Mesodermal cell (in vitro differentiated cells): ENCODE measurements around the gene GTPBP4.

Source experiments
- H3K27ac ChIP-seq: 2 replicates; pipeline ENCODE4 v1.7.0; 2013; ENCODE audit warnings: mild to moderate bottlenecking, low read depth, low read length, moderate library complexity; ENCODE audit not compliant: severe bottlenecking
- H3K36me3 ChIP-seq: 2 replicates; pipeline ENCODE4 v1.7.1; 2013; ENCODE audit warnings: mild to moderate bottlenecking, low read length, moderate library complexity; ENCODE audit not compliant: control insufficient read depth, insufficient read depth
- H3K4me1 ChIP-seq: one replicate; pipeline ENCODE4 v1.7.1; 2013; ENCODE audit warnings: mild to moderate bottlenecking, low read length; ENCODE audit not compliant: insufficient read depth, control insufficient read depth, poor library complexity, severe bottlenecking
- H3K4me3 ChIP-seq: 2 replicates; pipeline ENCODE4 v1.7.0; 2013; ENCODE audit warnings: low read length, control low read depth, mild to moderate bottlenecking; ENCODE audit not compliant: insufficient read depth, poor library complexity, severe bottlenecking; ENCODE audit errors: extremely low read depth
- H3K9me3 ChIP-seq: 2 replicates; pipeline ENCODE4 v1.7.1; 2013; ENCODE audit warnings: mild to moderate bottlenecking, low read length, moderate library complexity; ENCODE audit not compliant: control insufficient read depth
- WGBS, 2 experiments: methylation state at CpG; one replicate each; pipeline ENCODE4 v1.1.5; 2013; ENCODE audit warnings: missing lambda C conversion rate in 2 of 2; ENCODE audit not compliant: insufficient coverage in 2 of 2; 5-methylcytosine and 5-hydroxymethylcytosine counted together

Gene GTPBP4

DNA sequence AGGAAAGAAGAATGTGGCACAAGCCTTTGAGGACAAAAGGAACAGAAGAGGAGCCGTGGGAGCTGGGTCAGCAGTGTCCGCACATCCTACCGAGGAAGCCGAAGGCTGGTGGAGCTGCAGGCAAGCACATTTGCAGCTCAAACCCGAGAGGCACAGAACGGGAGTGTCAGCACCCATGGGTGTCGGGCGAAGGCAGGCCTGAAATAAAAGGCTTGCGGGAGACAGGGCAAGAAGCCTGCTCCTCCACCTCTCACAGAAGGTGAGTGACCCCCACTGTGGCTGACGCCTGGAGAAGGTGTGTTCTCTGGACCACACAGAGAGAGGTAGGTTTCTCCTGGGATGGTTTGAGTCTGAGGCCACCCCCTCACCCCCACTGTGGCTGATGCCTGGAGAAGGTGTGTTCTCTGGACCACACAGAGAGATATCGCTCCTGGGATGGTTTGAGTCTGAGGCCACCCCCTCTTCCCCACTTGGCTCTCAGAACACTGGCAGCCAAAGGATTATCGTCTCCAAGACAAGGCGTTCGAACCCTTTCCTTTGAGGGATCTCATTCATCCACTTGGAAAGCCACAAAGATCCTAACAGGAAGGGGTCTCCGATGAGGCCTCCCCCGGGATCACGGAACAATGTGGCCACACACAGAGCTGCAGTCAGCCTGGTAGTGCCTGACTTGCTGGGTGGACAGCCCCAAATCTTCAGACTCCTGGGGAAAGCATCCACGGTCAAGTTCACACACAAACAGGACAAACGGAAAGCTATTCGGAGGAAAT is 21.6 kb upstream of the GTPBP4 start:
- H3K4me1 ChIP-seq: peaks cover 5% of the 10 kb centered on the region
- H3K36me3 ChIP-seq: no peaks in the 10 kb centered on the region
- H3K27ac ChIP-seq: no peak overlapping the region
- H3K4me3 ChIP-seq: no peak overlapping the region
- no peaks in the 10 kb centered on the region for H3K9me3 ChIP-seq
- WGBS, 2 experiments: 86 to 89% methylated on average over 14 to 16 of the region's 20 CpGs

DNA sequence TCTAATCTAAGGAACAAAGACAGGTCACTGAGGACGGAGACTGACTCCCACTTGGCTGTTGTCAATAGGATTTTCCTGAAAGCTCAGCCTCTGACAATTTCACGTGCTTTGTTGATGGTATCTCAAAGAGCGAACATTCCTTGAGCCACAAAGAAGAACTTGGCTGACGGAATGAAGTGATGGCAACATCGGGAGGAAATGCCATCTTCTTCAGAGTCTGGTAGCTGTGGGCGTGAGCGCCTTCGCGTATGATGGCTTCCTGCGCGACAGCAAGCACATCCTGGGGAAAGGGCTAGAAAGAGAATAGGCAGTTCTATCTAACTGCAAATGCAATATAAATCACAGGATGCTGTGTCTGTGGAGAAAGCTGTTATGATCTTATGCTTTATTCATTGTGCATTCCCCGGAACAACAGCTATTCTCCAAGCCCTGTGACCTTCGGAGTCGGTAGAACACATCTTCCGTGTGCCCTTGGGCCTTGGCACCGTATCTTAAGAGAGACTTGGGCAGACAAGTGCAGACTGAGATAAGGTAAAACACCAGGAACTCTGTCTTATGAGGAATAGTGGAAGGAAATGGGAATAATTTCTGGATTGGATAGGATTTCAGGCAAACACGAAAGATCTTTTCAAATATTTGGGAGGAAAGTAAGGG is 19.6 kb upstream of the GTPBP4 start:
- Histone ChIP-seq H3K9me3 (peaks cover 7% of the 10 kb centered on the region), H3K27ac (no peak overlapping the region), H3K36me3 (no peaks in the 10 kb centered on the region), H3K4me3 (no peak overlapping the region), H3K4me1 (peaks cover 5% of the 10 kb centered on the region)
- WGBS, 2 experiments: 93 to 94% methylated on average over 16 to 17 of the region's 17 CpGs

DNA sequence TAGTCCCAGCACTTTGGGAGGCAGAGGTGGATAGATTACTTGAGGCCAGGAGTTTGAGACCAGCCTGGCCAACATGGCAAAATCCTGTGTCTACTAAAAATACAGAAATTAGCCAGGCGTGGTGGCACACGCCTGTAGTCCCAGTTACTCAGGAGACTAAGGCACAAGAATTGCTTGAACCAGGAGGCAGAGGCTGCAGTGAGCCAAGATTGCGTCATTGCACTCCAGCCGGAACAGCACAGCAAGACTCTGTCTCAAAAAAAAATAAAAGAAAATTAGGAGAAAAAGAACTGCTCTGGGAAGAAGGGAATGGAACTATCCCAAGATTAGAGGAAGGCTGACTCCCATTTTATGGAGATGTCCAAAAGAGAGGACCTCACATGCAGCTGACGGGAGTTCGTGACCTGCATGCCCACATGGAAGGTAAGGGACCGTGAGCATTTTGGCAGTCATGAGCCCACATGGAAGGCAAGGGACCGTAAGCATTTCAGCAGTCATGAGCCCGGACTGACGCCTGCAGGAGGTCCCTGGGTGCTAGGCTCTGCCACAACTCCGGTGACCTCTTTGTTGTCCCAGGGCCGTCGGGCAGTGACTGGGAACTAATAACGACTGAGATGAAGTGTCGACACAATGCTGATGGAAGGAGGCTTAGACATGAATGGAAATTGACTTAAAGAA is 18.6 kb upstream of the GTPBP4 start:
- Histone ChIP-seq H3K27ac (no peak overlapping the region), H3K4me1 (peaks cover 5% of the 10 kb centered on the region), H3K4me3 (no peak overlapping the region), H3K36me3 (no peaks in the 10 kb centered on the region), H3K9me3 (peaks cover 7% of the 10 kb centered on the region)
- WGBS, 2 experiments: 87 to 90% methylated on average over 13 to 15 of the region's 15 CpGs

GRCh38 chr10:970311-971149 is 17.7 kb upstream of the GTPBP4 start:
- Histone ChIP-seq H3K9me3 (peaks cover 7% of the 10 kb centered on the region), H3K4me3 (no peak overlapping the region), H3K4me1 (peaks cover 5% of the 10 kb centered on the region), H3K36me3 (no peaks in the 10 kb centered on the region), H3K27ac (no peak overlapping the region)
- WGBS, 2 experiments: 72 to 75% methylated on average over 9 to 10 of the region's 14 CpGs

GRCh38 chr10:971150-971542 is 17.1 kb upstream of the GTPBP4 start:
- Histone ChIP-seq H3K4me1 (peaks cover 5% of the 10 kb centered on the region), H3K36me3 (no peaks in the 10 kb centered on the region), H3K4me3 (no peak overlapping the region), H3K27ac (no peak overlapping the region), H3K9me3 (peaks cover 7% of the 10 kb centered on the region)
- 93% methylated on average over 2 of the region's 4 CpGs; no CpG with 5 or more reads in 1 of the 2 experiments for WGBS, 2 experiments

- peaks cover 11% of the 10 kb centered on the region for H3K9me3 ChIP-seq
- no peak overlapping the region for H3K4me3 ChIP-seq
- H3K36me3 ChIP-seq: no peaks in the 10 kb centered on the region
- no peak overlapping the region for H3K27ac ChIP-seq
- H3K4me1 ChIP-seq: peaks cover 4% of the 10 kb centered on the region
- WGBS, 2 experiments: 96 to 97% methylated on average over 6 to 8 of the region's 12 CpGs
Measured at GRCh38 chr10:971613-972012, 16.6 kb upstream of the GTPBP4 start.

DNA sequence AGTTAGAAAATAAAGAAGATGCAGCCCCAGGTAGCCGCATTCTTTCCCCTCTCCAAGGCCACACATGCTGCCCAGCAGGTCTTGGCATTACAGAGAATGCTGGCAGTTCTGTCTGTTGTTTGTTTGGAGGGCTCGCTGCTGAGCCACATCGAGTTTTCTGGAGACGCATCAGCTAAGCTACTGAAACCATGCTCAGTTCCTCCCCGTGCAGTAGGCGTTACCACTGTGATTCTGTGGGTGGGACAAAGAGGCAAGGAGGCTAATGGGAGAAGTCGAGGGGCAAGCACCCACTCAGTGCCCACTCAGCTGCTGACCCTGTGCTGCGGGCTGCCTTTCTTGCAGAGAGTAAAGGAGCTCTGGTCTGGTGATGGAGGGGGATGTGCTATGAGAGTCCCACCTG is 15.5 kb upstream of the GTPBP4 start:
- H3K4me3 ChIP-seq: no peak overlapping the region
- no peaks in the 10 kb centered on the region for H3K36me3 ChIP-seq
- H3K27ac ChIP-seq: no peak overlapping the region
- WGBS, 2 experiments: 78 to 89% methylated on average over 6 of the region's 8 CpGs
- H3K9me3 ChIP-seq: peaks cover 12% of the 10 kb centered on the region
- H3K4me1 ChIP-seq: no peaks in the 10 kb centered on the region

DNA sequence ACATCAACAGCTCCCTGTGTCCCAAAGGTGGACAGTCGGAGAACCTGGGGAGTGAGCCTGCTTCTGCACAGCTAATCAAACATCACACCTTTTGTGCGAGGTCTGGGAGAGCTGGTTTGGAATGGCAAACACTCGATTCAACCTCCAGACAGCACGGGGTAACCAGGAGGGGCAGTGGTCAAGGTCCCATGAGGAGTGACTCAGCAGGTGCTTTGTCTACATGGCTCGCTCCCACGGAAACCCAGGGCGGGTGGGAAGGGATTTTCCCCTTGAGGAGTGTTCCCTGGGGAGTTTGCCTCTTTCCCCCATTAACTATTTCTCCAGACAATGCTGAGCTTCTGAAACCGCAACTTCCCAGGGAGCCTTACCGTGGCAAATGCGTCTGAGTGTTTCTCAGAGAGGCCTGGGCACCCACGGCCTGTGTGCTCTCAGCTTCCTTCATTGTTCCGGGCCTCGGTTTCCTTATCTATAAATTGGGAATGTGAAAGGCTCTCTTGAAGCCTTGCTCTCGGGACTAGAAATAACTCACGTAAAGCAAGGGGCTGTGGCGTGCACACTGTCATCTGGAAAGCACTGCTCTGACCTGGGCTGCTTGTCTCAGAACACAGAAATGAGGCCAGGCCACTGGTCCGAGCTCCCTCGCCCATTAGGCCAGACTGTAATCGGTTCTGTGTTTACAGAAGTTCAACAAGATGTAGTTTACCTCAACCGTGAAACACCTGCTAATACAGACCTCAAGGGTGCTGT is 14.0 kb upstream of the GTPBP4 start:
- H3K4me3 ChIP-seq: no peak overlapping the region
- peaks cover 17% of the 10 kb centered on the region for H3K9me3 ChIP-seq
- H3K4me1 ChIP-seq: no peaks in the 10 kb centered on the region
- H3K27ac ChIP-seq: no peak overlapping the region
- 82 to 84% methylated on average over 19 of the region's 20 CpGs for WGBS, 2 experiments
- no peaks in the 10 kb centered on the region for H3K36me3 ChIP-seq

GRCh38 chr10:974785-975074 is 13.5 kb upstream of the GTPBP4 start:
- 95% methylated on average over 4 of the region's 5 CpGs; no CpG with 5 or more reads in 1 of the 2 experiments for WGBS, 2 experiments
- H3K4me1 ChIP-seq: no peaks in the 10 kb centered on the region
- no peak overlapping the region for H3K4me3 ChIP-seq

DNA sequence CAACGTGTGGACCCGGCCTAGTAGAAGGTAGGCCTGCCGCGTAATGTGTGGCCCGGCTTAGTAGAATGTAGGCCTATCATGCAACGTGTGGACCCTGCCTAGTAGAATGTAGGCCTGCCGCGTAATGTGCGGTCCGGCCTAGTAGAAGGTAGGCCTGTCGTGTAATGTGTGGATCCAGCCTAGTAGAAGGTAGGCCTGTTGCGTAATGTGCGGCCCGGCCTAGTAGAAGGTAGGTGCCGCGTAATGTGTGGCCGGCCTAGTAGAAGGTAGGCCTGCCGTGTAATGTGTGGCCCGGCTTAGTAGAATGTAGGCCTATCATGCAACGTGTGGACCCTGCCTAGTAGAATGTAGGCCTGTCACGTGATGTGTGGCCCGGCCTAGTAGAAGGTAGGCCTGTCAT is 11.9 kb upstream of the GTPBP4 start:
- no peak overlapping the region for H3K4me3 ChIP-seq
- WGBS, 2 experiments: 94% methylated on average over 21 to 22 of the region's 22 CpGs
- peaks cover 35% of the 10 kb centered on the region for H3K9me3 ChIP-seq
- no peak overlapping the region for H3K27ac ChIP-seq
- H3K4me1 ChIP-seq: no peaks in the 10 kb centered on the region
- H3K36me3 ChIP-seq: peaks cover 7% of the 10 kb centered on the region

More at GRCh38 chr10:974785-975074, 13.5 kb upstream of the GTPBP4 start:
- no peaks in the 10 kb centered on the region for H3K36me3 ChIP-seq
- peaks cover 21% of the 10 kb centered on the region for H3K9me3 ChIP-seq
- H3K27ac ChIP-seq: no peak overlapping the region
